Measurements from ENCODE around the gene IPCEF1. TPM values are rescaled to one million over a fixed set of nuclear protein-coding genes. Genes with fewer than 3 reads are reported as not detected.

Gene IPCEF1
- total and polyA plus RNA-seq, 2 of the 4 experiments (the other 2 are of a cell fraction): under 0.01 to 0.03 TPM

DNA sequence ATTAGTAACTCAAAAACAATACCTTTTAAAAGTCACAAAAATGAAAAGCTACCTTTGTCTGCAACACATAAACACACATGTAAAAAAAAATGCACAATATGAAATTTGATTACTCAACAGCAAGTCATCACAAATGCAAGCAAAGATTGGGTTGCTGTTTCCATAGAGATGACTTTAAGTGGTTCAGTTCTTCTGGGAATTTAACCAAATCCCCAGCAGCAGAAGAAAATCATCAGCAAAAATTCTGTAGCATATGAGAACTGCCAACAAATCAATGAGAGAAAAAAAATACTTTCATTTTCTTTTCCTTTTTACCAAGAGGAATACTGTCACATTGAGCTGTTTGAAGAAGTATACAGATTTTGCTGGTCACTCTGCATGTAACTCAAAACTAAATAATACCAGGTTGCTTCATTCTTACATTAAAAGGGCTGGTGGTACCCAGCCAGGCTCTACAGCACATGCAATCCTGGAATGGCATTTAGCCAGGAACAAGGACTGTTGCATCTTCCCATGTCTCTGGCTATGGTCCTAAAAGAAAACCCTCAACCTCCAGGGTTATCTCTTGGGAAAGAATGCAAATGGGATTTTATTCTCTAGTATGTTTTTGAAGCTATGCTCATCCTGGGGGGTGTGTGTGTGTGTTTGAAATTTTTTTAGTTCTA is 159.3 kb downstream of the IPCEF1 start:
- TF ChIP-seq CHD1 (IDR thresholded peaks at IDR 0.05; ENCODE audit: low read depth, low read length) (no peak), MAFK (IDR thresholded peaks at IDR 0.05; ENCODE audit: low read depth, low read length) (no peak), CEBPB (IDR thresholded peaks at IDR 0.05; ENCODE audit: low read depth, low read length) (peak; percentile 28; the same call in 1 of the 2 replicates), RAD21 (IDR thresholded peaks at IDR 0.05; ENCODE audit: low read length) (no peak)
- Histone ChIP-seq H3K4ac (ENCODE audit: low read depth, low read length) (no peak overlapping the region), H3K14ac (replicated peaks; ENCODE audit: low read depth, low read length) (no peak overlapping the region), H2BK20ac (ENCODE audit: low read depth, low read length) (no peak overlapping the region), H3K9me1 (ENCODE audit: insufficient read depth, low read length) (no peaks in the 10 kb centered on the region), H2BK120ac (ENCODE audit: low read depth, low read length) (no peak overlapping the region), H3K9ac (ENCODE audit: low read depth, low read length) (no peak overlapping the region), H3K4me3 (ENCODE audit: insufficient read depth, low read depth, low read length) (no peak overlapping the region), H3K36me3 (ENCODE audit: control insufficient read depth, insufficient read depth, low read length) (no peaks in the 10 kb centered on the region), H2AK9ac (replicated peaks; ENCODE audit: low read depth, low read length, poor library complexity) (no peak overlapping the region), H4K5ac (ENCODE audit: low read depth, low read length) (no peak overlapping the region), H2AK5ac (ENCODE audit: low read depth, low read length) (no peak overlapping the region), H3K23ac (ENCODE audit: low read depth, low read length) (no peak overlapping the region), H3K4me1 (ENCODE audit: control insufficient read depth, insufficient read depth, low read length) (no peaks in the 10 kb centered on the region), H2AFZ (replicated peaks; ENCODE audit: low read length, poor library complexity) (no peak overlapping the region), H3K4me2 (ENCODE audit: low read depth, low read length) (peak overlapping the region; percentile 67; the same call in 1 of the 2 replicates), H4K20me1 (ENCODE audit: insufficient read depth, low read length) (no peaks in the 10 kb centered on the region), H3K9me3 (ENCODE audit: control insufficient read depth, insufficient read depth, low read length) (no peaks in the 10 kb centered on the region), H3K27me3 (ENCODE audit: control insufficient read depth, insufficient read depth, low read length) (no peaks in the 10 kb centered on the region), H3K18ac (ENCODE audit: low read depth, low read length) (no peak overlapping the region; the same call in 1 of the 2 replicates), H2BK15ac (ENCODE audit: low read depth, low read length) (no peak overlapping the region), H3K79me1 (ENCODE audit: low read depth in 1 of 2, low read length in 2 of 2) (no peaks in the 10 kb centered on the region), H3K56ac (ENCODE audit: extremely low read depth, insufficient read depth, low read length) (no peak overlapping the region), H3K27ac (ENCODE audit: insufficient read depth, low read length) (no peak overlapping the region; the same call in 1 of the 2 replicates), H4K91ac (ENCODE audit: insufficient read depth, low read depth, low read length) (no peak overlapping the region), H4K8ac (ENCODE audit: low read depth in 2 of 2, low read length in 2 of 2) (no peak overlapping the region), H2BK5ac (ENCODE audit: low read depth, low read length, poor library complexity, severe bottlenecking) (no peak overlapping the region)
- in situ Hi-C loops (cut with MboI; ENCODE audit: low sequenced_read_pairs): no loop called here
- CTCF ChIA-PET: interaction anchor here (0.6 kb wide), 1 partner anchor 1218 kb away, joined by 3 read pairs; no protein-coding TSS in a partner anchor
- POLR2A ChIA-PET (ENCODE audit: unreplicated experiment): no interaction called here
- dilution Hi-C loops (cut with HindIII; ENCODE audit: low sequenced_read_pairs, unreplicated experiment): no loop called here
- peak; percentile 62 for DNase-seq
- intact Hi-C loops (cut with micrococcal nuclease): no loop called here
- BruUV-seq (replicated peaks): no TSS peak
- ATAC-seq (ENCODE audit: low read depth): peak; percentile 40; the same call in 1 of the 2 replicates
